Effector memory CD8-positive, alpha-beta T cell (primary cell): Measurements from ENCODE around the gene FGF14.
"Not testable (repeated sequence)": the region's sequence is repeated elsewhere in the genome, so short reads cannot be mapped to it uniquely, and the experiment has no call there.

Source experiments
- ATAC-seq: fragments of 150-1000 bp; cut with Tn5 transposase; replicated peaks from 2 replicates; pipeline ENCODE4 v1.10.0; 2021; ENCODE audit warnings: mild to moderate bottlenecking, moderate library complexity
- DNase-seq, 3 experiments: peaks; one replicate each; pipeline ENCODE4 v3.0.0; 2021
- H3K27ac Mint-ChIP-seq, 2 donors: one replicate each; pipeline ENCODE4 v1.8.0; 2022; ENCODE audit warnings: mild to moderate bottlenecking in 2 of 2, mixed read lengths in 2 of 2, moderate library complexity in 2 of 2
- H3K27me3 Mint-ChIP-seq, 2 donors: one replicate each; pipeline ENCODE4 v1.8.0; 2022; ENCODE audit warnings: mixed read lengths in 2 of 2
- H3K36me3 Mint-ChIP-seq: one replicate; pipeline ENCODE4 v1.8.0; 2022; ENCODE audit warnings: mild to moderate bottlenecking, moderate library complexity, mixed read lengths; ENCODE audit not compliant: insufficient read depth
- H3K4me1 Mint-ChIP-seq, 2 donors: one replicate each; pipeline ENCODE4 v1.8.0; 2022; ENCODE audit warnings: low read depth in 2 of 2, mixed read lengths in 2 of 2
- H3K4me3 Mint-ChIP-seq, 2 donors: one replicate each; pipeline ENCODE4 v1.8.0; 2022; ENCODE audit warnings: mild to moderate bottlenecking in 2 of 2, mixed read lengths in 2 of 2, moderate library complexity in 2 of 2
- H3K9me3 Mint-ChIP-seq, 2 donors: one replicate each; pipeline ENCODE4 v1.8.0; 2022; ENCODE audit warnings: mixed read lengths in 2 of 2

The FGF14 gene

DNA sequence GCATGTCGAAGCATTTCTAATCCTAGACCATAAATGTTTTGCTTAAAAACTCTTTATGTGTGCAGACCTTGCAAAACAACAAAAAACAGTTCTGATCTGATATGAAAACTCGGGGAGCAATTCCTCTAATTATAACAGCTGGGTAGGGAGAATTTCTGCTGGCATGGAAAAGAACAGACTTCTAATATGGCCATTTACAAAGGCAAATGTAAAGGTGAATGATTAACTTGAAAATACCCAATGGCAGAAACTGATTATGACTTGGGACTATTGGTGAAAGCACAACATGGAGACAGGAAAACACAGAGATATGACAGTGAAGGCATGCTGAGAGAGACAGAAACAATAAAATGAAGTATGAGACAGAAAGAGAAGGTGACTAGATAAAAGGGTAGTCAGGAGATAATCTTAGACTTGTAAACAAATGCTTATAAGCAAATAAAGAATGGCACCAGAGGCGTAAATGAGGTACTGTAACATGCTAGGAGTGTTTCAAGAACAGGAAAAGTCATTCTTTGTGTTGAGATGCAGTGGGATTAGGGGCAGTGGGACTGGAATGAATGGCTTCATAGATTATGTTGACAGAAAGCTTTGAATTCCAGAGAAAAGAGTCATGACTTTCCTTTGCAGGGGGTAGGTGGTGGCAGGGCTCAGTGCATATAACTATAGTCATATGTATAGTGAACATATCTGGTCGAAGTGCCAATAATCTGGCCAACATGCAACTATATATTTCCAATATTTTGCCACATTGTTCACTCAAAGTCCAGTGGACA, 556.4 kb downstream of the FGF14 start:
- Mint-ChIP-seq H3K4me3 (no peak overlapping the region), H3K9me3 (peaks cover 0 to 1% of the 10 kb centered on the region in 2 donors), H3K27ac (no peak overlapping the region), H3K4me1 (no peaks in the 10 kb centered on the region), H3K36me3 (no peaks in the 10 kb centered on the region), H3K27me3 (no peaks in the 10 kb centered on the region)
- no peak for DNase-seq
- ATAC-seq = no peak

- Mint-ChIP-seq H3K27me3 (no peaks in the 10 kb centered on the region), H3K4me1 (no peaks in the 10 kb centered on the region), H3K27ac (no peak overlapping the region), H3K4me3 (no peak overlapping the region), H3K36me3 (no peaks in the 10 kb centered on the region), H3K9me3 (peaks cover 0 to 1% of the 10 kb centered on the region in 2 donors)
- ATAC-seq (no peak), DNase-seq (no peak)
Observed at GRCh38 chr13:101841698-101842097, 560.1 kb downstream of the FGF14 start.

DNA sequence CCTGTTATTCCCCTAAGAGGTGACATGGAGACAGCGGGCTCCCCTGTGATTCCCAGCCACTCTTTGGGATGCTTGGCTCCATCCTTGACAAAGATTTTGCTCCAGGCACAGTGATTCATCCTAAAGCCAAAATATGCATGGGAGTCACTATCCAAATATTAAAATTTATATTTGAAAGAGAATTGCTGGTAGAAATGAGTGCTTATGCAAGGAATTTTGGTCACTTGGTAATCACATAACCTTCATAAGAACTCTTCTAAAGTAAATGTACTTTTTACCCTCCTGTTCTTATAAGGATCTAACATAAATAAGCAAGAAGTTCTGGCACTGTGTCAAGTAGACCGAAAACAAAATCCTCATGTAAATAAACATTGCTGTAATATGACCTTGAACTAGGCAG, 563.5 kb downstream of the FGF14 start:
- ATAC-seq (no peak), DNase-seq (no peak)
- H3K4me1 Mint-ChIP-seq = no peaks in the 10 kb centered on the region
- no peak overlapping the region for H3K4me3 Mint-ChIP-seq
- H3K27me3 Mint-ChIP-seq = peaks cover 4 to 7% of the 10 kb centered on the region in 2 donors
- H3K27ac Mint-ChIP-seq = no peak overlapping the region
- H3K36me3 Mint-ChIP-seq = no peaks in the 10 kb centered on the region
- H3K9me3 Mint-ChIP-seq = peaks cover 0 to 1% of the 10 kb centered on the region in 2 donors

GRCh38 chr13:101837778-101838177, 564.1 kb downstream of the FGF14 start:
- not testable (repeated sequence) for H3K4me3 Mint-ChIP-seq, H3K36me3 Mint-ChIP-seq, H3K4me1 Mint-ChIP-seq, H3K9me3 Mint-ChIP-seq, H3K27me3 Mint-ChIP-seq, DNase-seq, ATAC-seq, H3K27ac Mint-ChIP-seq

- Mint-ChIP-seq H3K9me3 (no peaks in the 10 kb centered on the region), H3K4me3 (no peak overlapping the region), H3K4me1 (no peaks in the 10 kb centered on the region), H3K27me3 (peaks cover 4 to 7% of the 10 kb centered on the region in 2 donors), H3K36me3 (no peaks in the 10 kb centered on the region), H3K27ac (no peak overlapping the region)
- ATAC-seq (no peak), DNase-seq (no peak)
Observed at GRCh38 chr13:101837288-101837687, 564.6 kb downstream of the FGF14 start.

DNA sequence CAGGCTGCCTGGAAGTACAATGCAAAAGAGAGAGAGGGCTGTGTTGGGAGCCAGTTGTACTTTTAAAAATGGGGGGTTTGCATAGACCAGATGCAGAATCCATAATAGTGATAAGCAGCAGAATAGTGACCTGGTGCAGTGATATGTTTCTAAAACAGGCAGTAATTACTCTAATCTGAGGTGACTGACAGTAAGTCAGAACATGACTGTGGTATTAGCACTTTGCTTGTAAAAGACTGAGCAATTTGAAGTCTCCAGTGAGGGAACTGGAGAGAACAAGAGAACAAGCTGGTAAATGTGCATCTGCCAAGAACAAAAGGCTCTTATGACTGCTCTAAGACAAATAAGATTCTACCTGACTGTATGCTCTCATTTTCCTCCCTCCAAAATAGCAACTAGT, 565.9 kb downstream of the FGF14 start:
- ATAC-seq = no peak
- H3K4me3 Mint-ChIP-seq = no peak overlapping the region
- DNase-seq = no peak

DNA sequence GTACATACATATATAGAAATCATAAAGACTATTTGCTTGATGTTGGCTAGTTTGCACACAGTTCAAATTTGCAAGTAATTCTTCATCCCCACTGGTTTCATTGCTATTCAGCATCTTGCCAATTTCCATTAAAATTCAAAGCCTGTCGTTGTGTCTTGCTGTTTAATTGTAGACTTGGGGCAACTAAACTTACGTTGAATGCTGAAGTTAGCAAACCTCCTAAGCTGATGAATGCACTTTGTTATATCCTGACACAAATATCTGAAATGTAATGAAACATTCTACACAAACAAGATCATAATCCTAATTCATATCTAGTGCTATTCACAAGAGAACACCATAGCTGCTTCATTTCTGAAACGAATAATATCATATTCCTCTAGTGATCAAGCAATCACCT, 568.2 kb downstream of the FGF14 start:
- peaks cover 3 to 6% of the 10 kb centered on the region in 2 donors for H3K9me3 Mint-ChIP-seq
- ATAC-seq (no peak), DNase-seq (no peak)
- H3K4me1 Mint-ChIP-seq = no peaks in the 10 kb centered on the region
- no peaks in the 10 kb centered on the region for H3K36me3 Mint-ChIP-seq
- peaks cover 9 to 25% of the 10 kb centered on the region in 2 donors for H3K27me3 Mint-ChIP-seq
- no peak overlapping the region for H3K4me3 Mint-ChIP-seq
- no peak overlapping the region for H3K27ac Mint-ChIP-seq

More for the DNA sequence above, 565.9 kb downstream of the FGF14 start:
- no peaks in the 10 kb centered on the region for H3K36me3 Mint-ChIP-seq
- H3K4me1 Mint-ChIP-seq = no peaks in the 10 kb centered on the region
- H3K9me3 Mint-ChIP-seq = peaks cover under 1 to 2% of the 10 kb centered on the region in 2 donors
- no peak overlapping the region for H3K27ac Mint-ChIP-seq
- H3K27me3 Mint-ChIP-seq = peaks cover 4 to 18% of the 10 kb centered on the region in 2 donors

DNA sequence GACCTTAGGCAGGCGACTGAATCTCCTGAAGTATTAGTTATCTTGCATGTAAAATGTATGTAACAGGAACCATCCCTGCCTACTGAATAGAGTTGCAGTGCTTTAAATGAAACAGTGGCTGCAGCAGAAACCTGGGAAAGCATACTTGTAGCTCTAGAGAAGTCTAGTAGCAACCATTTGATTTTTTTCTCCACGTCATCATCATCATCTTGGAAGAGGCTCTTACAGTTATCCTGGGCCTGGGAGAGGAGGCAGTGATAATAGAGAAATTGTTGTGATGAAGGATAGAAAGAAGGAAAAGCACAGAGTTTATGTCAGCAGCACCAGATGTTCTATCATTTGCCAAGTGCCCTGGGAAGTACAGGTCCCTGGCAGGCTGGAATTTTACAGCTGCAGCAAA, 571.8 kb downstream of the FGF14 start:
- DNase-seq (no peak), ATAC-seq (no peak)
- no peak overlapping the region for H3K4me3 Mint-ChIP-seq
- H3K36me3 Mint-ChIP-seq = no peaks in the 10 kb centered on the region
- no peaks in the 10 kb centered on the region for H3K4me1 Mint-ChIP-seq
- peaks cover 3 to 6% of the 10 kb centered on the region in 2 donors for H3K9me3 Mint-ChIP-seq
- no peak overlapping the region for H3K27ac Mint-ChIP-seq
- H3K27me3 Mint-ChIP-seq = peaks cover 6 to 21% of the 10 kb centered on the region in 2 donors

DNA sequence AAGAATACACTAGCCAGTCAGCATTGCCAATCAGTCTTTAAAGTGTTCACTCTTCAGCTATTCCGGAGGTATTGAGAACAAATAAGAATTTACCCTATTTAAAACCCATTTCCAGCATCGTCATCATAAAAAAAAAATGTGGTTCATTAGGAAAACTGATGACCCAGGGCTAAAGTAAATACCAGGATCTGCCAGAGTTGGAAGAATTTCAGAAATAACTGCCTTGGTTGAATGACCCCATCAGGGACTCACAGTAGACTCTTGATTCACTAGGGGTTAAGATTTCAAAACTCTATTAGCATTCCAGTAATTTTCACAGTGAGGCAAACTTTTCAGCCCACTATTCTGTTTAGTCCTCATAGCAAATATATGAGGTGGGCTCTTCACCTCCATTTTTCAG, 572.4 kb downstream of the FGF14 start:
- peaks cover 3 to 6% of the 10 kb centered on the region in 2 donors for H3K9me3 Mint-ChIP-seq
- peaks cover 9 to 25% of the 10 kb centered on the region in 2 donors for H3K27me3 Mint-ChIP-seq
- no peak overlapping the region for H3K4me3 Mint-ChIP-seq
- H3K27ac Mint-ChIP-seq = no peak overlapping the region
- no peaks in the 10 kb centered on the region for H3K36me3 Mint-ChIP-seq
- ATAC-seq (no peak), DNase-seq (no peak)
- H3K4me1 Mint-ChIP-seq = no peaks in the 10 kb centered on the region

GRCh38 chr13:101828119-101828518, 573.7 kb downstream of the FGF14 start:
- Mint-ChIP-seq H3K36me3 (peaks cover 4% of the 10 kb centered on the region), H3K4me1 (no peaks in the 10 kb centered on the region), H3K27me3 (peaks cover 9 to 25% of the 10 kb centered on the region in 2 donors), H3K9me3 (peaks cover 3 to 6% of the 10 kb centered on the region in 2 donors), H3K27ac (no peak overlapping the region), H3K4me3 (no peak overlapping the region)
- DNase-seq (no peak), ATAC-seq (no peak)

DNA sequence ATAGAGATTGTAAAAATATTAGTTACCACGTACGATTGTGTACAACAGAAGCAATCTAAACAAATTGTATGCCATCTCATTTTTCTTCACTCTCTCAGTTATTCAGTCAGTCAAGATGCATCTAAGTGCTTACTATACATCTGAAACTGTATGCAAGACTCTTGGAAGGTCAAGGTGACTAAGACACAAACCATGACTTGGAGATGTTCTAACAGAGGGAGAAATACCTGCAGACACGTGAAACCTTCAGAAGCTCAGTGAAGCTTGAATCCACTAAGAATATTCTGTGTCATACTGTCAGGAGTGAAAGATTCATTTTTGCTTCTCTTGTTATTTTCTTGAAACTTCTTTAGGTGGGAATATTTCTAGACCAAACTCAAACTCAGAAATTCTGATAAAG, 584.0 kb downstream of the FGF14 start:
- Mint-ChIP-seq H3K4me3 (no peak overlapping the region), H3K27ac (no peak overlapping the region), H3K36me3 (no peaks in the 10 kb centered on the region), H3K9me3 (no peaks in the 10 kb centered on the region), H3K4me1 (no peaks in the 10 kb centered on the region), H3K27me3 (no peaks in the 10 kb centered on the region)
- DNase-seq (no peak), ATAC-seq (no peak)

DNA sequence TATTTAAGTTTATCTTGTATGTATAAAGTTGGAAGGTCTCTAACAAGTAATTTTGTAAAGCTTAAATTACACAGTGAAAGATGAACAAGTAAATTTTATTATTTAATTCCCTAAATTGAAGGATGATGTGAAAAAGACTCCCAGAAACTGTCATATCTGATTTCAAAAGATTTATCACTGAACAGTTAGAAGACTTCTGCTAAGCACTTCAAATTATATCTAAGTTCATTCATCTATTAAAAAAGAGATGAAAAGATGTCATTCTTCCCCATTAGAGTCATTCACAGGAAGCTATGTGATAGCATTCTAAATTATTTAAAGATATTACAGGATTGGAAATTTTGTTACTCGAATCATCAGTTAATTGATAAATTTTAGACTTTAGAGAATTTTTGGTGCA, 590.0 kb downstream of the FGF14 start:
- Mint-ChIP-seq H3K4me3 (no peak overlapping the region), H3K36me3 (no peaks in the 10 kb centered on the region), H3K9me3 (no peaks in the 10 kb centered on the region), H3K27ac (no peak overlapping the region), H3K27me3 (peaks cover 0 to 6% of the 10 kb centered on the region in 2 donors), H3K4me1 (peaks cover 0 to 1% of the 10 kb centered on the region in 2 donors)
- DNase-seq (no peak), ATAC-seq (no peak)

DNA sequence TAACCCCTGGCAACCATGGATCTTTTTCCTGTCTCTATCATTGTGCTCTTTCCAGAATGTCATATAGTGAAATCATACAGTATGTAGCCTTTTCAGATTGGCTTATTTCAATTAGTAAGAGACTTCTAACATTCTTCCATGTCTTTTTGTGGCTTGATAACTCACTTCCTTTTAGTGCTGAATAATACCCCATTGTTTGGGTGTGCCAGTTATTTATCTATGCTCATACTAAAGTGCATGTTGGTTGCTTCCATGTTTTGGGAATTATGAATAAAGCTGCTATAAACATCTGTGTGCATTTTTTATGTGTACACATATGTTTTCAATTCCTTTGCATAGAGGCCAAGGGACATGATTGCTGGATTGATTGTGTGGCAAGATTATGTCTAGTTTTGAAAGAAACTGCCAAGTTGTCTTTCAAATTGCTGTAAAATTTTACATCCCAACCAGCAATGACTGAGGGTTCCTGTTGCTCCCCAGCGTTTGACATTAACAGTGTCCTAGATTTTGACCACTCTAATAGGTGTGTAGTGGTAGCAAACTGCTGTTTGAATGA, 590.5 kb downstream of the FGF14 start:
- peaks cover 0 to 1% of the 10 kb centered on the region in 2 donors for H3K4me1 Mint-ChIP-seq
- H3K9me3 Mint-ChIP-seq = no peaks in the 10 kb centered on the region
- no peak overlapping the region for H3K4me3 Mint-ChIP-seq
- H3K27ac Mint-ChIP-seq = no peak overlapping the region
- DNase-seq = no peak
- H3K27me3 Mint-ChIP-seq = peaks cover 0 to 6% of the 10 kb centered on the region in 2 donors
- ATAC-seq = no peak
- no peaks in the 10 kb centered on the region for H3K36me3 Mint-ChIP-seq

DNA sequence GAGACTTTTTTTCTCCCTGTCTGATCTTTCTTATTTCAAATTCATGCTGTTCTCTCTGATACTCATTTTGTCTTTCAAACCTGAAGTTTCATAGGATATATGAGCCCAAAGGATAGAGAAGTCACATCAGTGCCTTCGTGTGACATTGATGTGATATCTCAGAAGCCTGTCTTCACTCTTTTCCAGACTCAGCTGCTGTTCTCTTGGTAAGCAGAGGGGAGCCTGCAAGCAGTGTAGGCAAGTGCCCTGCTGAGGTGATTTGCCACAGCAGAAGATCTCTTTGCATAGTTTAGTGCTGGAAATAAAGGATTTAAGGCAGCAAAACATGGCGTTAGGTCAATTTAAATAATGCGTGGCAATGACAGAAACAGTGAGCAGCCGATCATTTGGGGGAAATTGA, 602.7 kb downstream of the FGF14 start:
- Mint-ChIP-seq H3K27me3 (peaks cover 0 to 17% of the 10 kb centered on the region in 2 donors), H3K4me1 (no peaks in the 10 kb centered on the region), H3K4me3 (no peak overlapping the region), H3K27ac (no peak overlapping the region), H3K36me3 (no peaks in the 10 kb centered on the region), H3K9me3 (no peaks in the 10 kb centered on the region)
- no peak for ATAC-seq
- no peak for DNase-seq
